Right atrium auricular region (tissue), 2 donors: ENCODE measurements around the gene DNMBP. TPM values are rescaled to one million over a fixed set of nuclear protein-coding genes. Genes with fewer than 3 reads are reported as not detected.

Source experiments
- DNase-seq: peaks from one replicate; pipeline ENCODE4 v3.0.0-alpha.2; 2019; ENCODE audit warnings: low spot score
- H3K27ac ChIP-seq, 2 donors: fragments of 200-600 bp; sonication (generic); 1 replicate in 1 of 2; 2 replicates in 1 of 2; pipeline ENCODE4 v1.5.1; 2016 to 2019
- H3K27me3 ChIP-seq, 2 donors: fragments of 200-600 bp; sonication (generic); one replicate each; pipeline versions ENCODE4 v1.5.1 to v1.6.0; 2017 to 2019
- H3K36me3 ChIP-seq: fragments of 200-600 bp; sonication (generic); one replicate; pipeline ENCODE4 v1.5.1; 2016
- H3K4me1 ChIP-seq, 2 donors: fragments of 200-600 bp; sonication (generic); one replicate each; pipeline versions ENCODE4 v1.5.1 to v1.6.0; 2017 to 2019
- H3K4me3 ChIP-seq, 2 donors: fragments of 200-600 bp; sonication (generic); 1 replicate in 1 of 2; 2 replicates in 1 of 2; pipeline ENCODE4 v1.5.1; 2017 to 2019; ENCODE audit warnings: mild to moderate bottlenecking in 1 of 2, moderate library complexity in 1 of 2
- H3K9me3 ChIP-seq, 2 donors: fragments of 200-600 bp; sonication (generic); one replicate each; pipeline ENCODE4 v1.5.1; 2019
- CTCF ChIP-seq, 2 donors: fragments of 200-600 bp; sonication (generic); IDR thresholded peaks; one replicate each; pipeline ENCODE4 v1.5.1; 2019; ENCODE audit warnings: antibody characterized with exemption in 2 of 2
- total RNA-seq, 2 donors: library from RNA; depleted of rRNA; stranded (reverse); fragments of >200 nt; gene quantifications; one replicate each; pipeline ENCODE4 v1.1.0, GENCODE V29; 2016

Gene DNMBP
- total RNA-seq, 2 donors from 2014 or later: 5.8 to 8.2 TPM

DNA sequence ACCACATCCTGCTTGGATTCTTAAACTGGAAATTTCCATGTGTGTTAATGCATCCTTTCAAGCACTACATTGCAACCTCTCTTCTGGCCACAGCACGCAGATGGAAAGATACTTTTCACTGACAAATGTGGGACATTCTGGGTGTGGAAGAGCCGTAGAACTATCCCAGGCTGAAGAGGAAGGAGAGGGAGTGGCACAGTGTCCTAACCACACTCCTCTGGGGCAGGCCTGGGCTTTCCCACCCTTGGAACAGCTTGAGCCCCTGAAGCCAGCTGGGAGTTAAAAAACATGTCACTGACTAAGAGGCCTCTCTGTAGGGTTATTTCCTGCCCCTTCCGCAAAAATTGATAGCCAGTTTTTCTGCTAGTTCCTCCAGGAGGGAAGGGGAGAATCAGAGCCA is 34.0 kb upstream of the DNMBP start:
- peaks cover 0 to 32% of the 10 kb centered on the region in 2 donors for H3K4me1 ChIP-seq
- H3K9me3 ChIP-seq: no peaks in the 10 kb centered on the region
- no peaks in the 10 kb centered on the region for H3K27me3 ChIP-seq
- no peaks in the 10 kb centered on the region for H3K36me3 ChIP-seq
- H3K27ac ChIP-seq: peak overlapping the region; percentile 24 to 79
- peak; percentile 68 for DNase-seq
- H3K4me3 ChIP-seq: no peak overlapping the region
- no peak for TF ChIP-seq CTCF (IDR thresholded peaks at IDR 0.05)

DNA sequence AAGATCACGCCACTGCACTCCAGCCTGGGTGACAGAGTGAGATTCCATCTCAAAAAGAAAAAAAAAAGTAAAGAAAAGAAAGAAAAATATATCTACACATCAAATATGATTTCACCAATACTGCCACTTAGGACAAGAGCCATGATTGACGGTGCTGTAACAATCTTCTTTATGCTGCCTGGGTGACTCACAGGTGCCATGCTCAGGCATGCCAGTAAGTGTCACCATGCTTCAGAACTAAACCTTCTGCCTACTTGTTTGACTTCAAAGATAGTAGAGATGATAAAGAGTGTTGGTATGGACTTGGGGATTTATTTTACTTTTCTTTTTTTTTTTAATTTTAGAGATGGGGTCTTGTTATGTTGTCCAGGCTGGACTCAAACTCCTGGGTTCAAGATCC is 33.6 kb upstream of the DNMBP start:
- H3K27me3 ChIP-seq: no peaks in the 10 kb centered on the region
- peak overlapping the region; percentile 24 to 79 for H3K27ac ChIP-seq
- no peak for TF ChIP-seq CTCF (IDR thresholded peaks at IDR 0.05)
- peaks cover 0 to 33% of the 10 kb centered on the region in 2 donors for H3K4me1 ChIP-seq
- no peak overlapping the region for H3K4me3 ChIP-seq
- no peak for DNase-seq
- H3K36me3 ChIP-seq: no peaks in the 10 kb centered on the region
- H3K9me3 ChIP-seq: no peaks in the 10 kb centered on the region

DNA sequence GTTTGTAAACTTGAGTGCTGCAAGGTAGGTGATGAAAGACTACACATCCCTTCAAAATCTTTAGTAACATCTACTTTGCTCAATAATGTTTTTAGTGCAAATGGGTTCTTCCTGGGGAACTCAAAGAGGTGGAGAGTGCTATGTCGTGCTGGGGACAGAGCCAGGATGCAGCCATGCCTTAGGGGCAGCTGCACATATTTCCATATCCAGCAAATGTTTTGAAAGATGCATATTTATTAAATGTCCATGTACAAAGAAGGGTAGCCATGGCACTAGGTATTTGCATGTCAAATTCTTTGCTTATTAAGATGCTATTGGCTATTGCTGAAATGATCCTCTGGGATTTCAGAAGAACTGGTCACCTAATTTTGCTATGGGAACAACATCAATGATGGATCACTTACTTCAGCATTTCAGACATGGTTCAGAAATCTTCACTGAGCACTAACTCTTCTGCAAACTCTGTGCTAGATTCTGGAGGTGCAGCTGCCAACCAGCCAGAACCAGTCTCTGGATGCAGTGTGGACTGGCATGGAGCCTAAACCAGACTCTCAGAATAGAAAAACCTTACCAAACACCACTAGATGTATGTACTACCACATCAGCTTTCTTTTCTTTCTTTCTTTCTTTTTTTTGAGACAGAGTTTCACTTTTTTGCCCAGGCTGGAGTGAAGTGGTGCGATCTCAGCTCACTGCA is 31.7 kb upstream of the DNMBP start:
- Histone ChIP-seq H3K36me3 (no peaks in the 10 kb centered on the region), H3K27ac (no peak overlapping the region), H3K27me3 (no peaks in the 10 kb centered on the region), H3K4me1 (peaks cover 0 to 37% of the 10 kb centered on the region in 2 donors), H3K4me3 (no peak overlapping the region), H3K9me3 (no peaks in the 10 kb centered on the region)
- TF ChIP-seq CTCF (IDR thresholded peaks at IDR 0.05): no peak
- no peak for DNase-seq

DNA sequence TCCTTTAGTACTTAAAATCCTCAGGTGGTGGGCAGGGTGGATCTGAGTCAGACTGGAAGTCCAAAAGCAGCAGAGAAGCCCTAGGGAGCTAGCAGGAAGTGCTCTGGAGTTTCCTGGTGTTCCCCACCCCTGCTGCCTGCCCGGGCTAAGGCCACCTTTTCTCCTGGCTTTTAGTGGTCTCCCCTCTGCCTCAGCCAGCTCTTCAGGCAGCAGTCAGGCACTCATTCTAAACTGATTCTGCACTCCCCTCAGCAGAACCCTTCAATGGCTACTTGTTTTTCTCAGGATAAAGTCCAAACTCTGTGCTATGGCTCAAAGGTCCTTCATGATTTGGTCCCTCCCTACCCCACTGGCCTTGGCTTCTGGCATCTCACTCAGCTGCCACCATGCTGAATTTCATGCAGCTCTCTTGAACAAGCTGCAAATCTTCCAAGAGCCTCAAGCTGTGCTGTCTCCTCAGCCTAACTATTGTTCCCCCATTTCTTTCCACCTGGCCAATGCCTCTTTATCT is 28.9 kb upstream of the DNMBP start:
- Histone ChIP-seq H3K27ac (peak overlapping the region in 1 of 2 donors; percentile 15), H3K27me3 (no peaks in the 10 kb centered on the region), H3K36me3 (no peaks in the 10 kb centered on the region), H3K4me1 (peaks cover 0 to 12% of the 10 kb centered on the region in 2 donors), H3K4me3 (no peak overlapping the region), H3K9me3 (no peaks in the 10 kb centered on the region)
- TF ChIP-seq CTCF (IDR thresholded peaks at IDR 0.05): no peak
- DNase-seq: no peak

DNA sequence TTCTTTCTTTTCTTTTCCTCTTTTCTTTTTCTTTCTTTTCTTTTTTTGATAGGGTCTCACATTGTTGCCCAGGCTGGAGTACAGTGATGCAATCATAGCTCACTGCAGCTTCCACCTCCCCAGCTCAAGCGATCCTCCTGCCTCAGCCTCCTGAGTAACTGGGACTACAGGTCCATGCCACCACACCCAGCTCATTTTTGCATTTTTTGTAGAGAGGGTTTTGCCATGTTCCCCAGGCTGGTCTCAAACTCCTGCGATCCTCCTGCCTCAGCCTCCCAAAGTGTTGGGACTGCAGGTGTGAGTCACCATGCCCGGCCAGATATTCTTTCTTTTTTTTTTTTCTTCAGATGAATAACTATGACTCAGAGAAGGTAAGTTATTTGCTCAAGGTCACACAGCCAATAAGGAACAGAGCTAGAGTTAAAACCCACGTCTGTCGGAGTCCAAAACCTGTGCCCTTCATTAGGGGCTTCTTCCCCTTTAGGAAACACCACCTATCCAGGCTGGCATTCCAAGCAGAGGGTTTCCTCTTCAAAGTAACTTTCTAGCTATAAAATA is 28.1 kb upstream of the DNMBP start:
- no peak for DNase-seq
- Histone ChIP-seq H3K4me3 (no peak overlapping the region), H3K36me3 (no peaks in the 10 kb centered on the region), H3K27ac (peak overlapping the region in 1 of 2 donors; percentile 15), H3K9me3 (no peaks in the 10 kb centered on the region), H3K4me1 (peaks cover 0 to 5% of the 10 kb centered on the region in 2 donors), H3K27me3 (no peaks in the 10 kb centered on the region)
- no peak for TF ChIP-seq CTCF (IDR thresholded peaks at IDR 0.05)
